Measurements from ENCODE around the gene KCNMA1. TPM values are rescaled to one million over a fixed set of nuclear protein-coding genes. Genes with fewer than 3 reads are reported as not detected.

Gene KCNMA1
- polyA plus RNA-seq, 1 donor from 2014 or later: 60.8 TPM

DNA sequence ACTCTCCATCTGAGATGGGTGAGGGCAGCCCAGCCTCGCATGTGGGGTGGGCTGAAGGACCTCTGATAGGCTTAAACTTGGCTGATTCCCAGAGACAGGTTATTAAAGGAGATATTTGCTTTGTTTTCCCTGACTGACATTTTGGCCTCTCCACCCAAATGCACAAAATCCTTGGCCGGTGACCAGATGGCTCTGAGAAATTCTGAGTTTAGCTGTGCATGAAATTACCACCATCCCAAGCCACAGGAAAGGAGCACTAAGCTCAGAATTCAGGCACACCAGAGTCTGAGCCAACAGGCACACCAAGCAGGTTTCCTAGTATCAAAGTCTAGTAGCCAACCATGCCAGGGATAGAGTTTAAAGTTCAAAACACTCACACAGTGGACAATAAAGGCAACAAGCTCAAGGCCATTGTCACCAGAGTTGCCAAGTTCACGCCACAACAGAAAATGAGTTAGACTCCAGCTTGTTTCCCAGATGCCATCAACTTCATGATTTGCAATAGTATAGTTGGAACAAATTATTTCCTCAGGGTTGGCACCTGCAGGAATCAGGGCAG lies 387.6 kb downstream of the KCNMA1 start:
- Histone ChIP-seq H3F3A (ENCODE audit: insufficient read depth, low read length, poor library complexity, severe bottlenecking) (peaks cover 6% of the 10 kb centered on the region), H3K27me3 (ENCODE audit: insufficient read depth, low read depth, low read length) (no peaks in the 10 kb centered on the region), H4K20me1 (ENCODE audit: insufficient read depth) (no peaks in the 10 kb centered on the region), H3K9me3 (ENCODE audit: low read length) (no peaks in the 10 kb centered on the region), H3K4me3 (ENCODE audit: low read length) (no peak overlapping the region), H3K9ac (ENCODE audit: low read length) (no peak overlapping the region), H3K79me2 (replicated peaks; ENCODE audit: insufficient read depth, low read length) (no peaks in the 10 kb centered on the region), H3K36me3 (ENCODE audit: insufficient read depth, low read length) (no peaks in the 10 kb centered on the region), H2AFZ (ENCODE audit: low read depth, low read length) (no peak overlapping the region), H3K4me2 (ENCODE audit: low read length) (no peak overlapping the region), H3K27ac (ENCODE audit: low read length) (no peak overlapping the region), H3K9me2 (ENCODE audit: insufficient read depth, low read length) (no peaks in the 10 kb centered on the region)
- TF ChIP-seq MXI1 (conservative IDR thresholded peaks at IDR 0.05; ENCODE audit: poor library complexity, severe bottlenecking) (no peak), SMC3 (conservative IDR thresholded peaks at IDR 0.05; ENCODE audit: poor library complexity) (no peak), TAF1 (IDR thresholded peaks at IDR 0.05; ENCODE audit: low read depth) (no peak), EZH2 (IDR thresholded peaks at IDR 0.05; ENCODE audit: borderline replicate concordance, insufficient read depth, low read length, poor library complexity, severe bottlenecking) (no peak), POLR2AphosphoS5 (IDR thresholded peaks at IDR 0.05) (no peak), RAD21 (conservative IDR thresholded peaks at IDR 0.05) (no peak), EP300 (conservative IDR thresholded peaks at IDR 0.05; ENCODE audit: poor library complexity, severe bottlenecking) (no peak)
- TF ChIP-seq, protein P1, sequence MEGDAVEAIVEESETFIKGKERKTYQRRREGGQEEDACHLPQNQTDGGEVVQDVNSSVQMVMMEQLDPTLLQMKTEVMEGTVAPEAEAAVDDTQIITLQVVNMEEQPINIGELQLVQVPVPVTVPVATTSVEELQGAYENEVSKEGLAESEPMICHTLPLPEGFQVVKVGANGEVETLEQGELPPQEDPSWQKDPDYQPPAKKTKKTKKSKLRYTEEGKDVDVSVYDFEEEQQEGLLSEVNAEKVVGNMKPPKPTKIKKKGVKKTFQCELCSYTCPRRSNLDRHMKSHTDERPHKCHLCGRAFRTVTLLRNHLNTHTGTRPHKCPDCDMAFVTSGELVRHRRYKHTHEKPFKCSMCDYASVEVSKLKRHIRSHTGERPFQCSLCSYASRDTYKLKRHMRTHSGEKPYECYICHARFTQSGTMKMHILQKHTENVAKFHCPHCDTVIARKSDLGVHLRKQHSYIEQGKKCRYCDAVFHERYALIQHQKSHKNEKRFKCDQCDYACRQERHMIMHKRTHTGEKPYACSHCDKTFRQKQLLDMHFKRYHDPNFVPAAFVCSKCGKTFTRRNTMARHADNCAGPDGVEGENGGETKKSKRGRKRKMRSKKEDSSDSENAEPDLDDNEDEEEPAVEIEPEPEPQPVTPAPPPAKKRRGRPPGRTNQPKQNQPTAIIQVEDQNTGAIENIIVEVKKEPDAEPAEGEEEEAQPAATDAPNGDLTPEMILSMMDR (IDR thresholded peaks at IDR 0.05; ENCODE audit: poor library complexity, severe bottlenecking): no peak
- TF ChIP-seq, protein P2, sequence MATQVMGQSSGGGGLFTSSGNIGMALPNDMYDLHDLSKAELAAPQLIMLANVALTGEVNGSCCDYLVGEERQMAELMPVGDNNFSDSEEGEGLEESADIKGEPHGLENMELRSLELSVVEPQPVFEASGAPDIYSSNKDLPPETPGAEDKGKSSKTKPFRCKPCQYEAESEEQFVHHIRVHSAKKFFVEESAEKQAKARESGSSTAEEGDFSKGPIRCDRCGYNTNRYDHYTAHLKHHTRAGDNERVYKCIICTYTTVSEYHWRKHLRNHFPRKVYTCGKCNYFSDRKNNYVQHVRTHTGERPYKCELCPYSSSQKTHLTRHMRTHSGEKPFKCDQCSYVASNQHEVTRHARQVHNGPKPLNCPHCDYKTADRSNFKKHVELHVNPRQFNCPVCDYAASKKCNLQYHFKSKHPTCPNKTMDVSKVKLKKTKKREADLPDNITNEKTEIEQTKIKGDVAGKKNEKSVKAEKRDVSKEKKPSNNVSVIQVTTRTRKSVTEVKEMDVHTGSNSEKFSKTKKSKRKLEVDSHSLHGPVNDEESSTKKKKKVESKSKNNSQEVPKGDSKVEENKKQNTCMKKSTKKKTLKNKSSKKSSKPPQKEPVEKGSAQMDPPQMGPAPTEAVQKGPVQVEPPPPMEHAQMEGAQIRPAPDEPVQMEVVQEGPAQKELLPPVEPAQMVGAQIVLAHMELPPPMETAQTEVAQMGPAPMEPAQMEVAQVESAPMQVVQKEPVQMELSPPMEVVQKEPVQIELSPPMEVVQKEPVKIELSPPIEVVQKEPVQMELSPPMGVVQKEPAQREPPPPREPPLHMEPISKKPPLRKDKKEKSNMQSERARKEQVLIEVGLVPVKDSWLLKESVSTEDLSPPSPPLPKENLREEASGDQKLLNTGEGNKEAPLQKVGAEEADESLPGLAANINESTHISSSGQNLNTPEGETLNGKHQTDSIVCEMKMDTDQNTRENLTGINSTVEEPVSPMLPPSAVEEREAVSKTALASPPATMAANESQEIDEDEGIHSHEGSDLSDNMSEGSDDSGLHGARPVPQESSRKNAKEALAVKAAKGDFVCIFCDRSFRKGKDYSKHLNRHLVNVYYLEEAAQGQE (IDR thresholded peaks at IDR 0.05; ENCODE audit: borderline replicate concordance): no peak

DNA sequence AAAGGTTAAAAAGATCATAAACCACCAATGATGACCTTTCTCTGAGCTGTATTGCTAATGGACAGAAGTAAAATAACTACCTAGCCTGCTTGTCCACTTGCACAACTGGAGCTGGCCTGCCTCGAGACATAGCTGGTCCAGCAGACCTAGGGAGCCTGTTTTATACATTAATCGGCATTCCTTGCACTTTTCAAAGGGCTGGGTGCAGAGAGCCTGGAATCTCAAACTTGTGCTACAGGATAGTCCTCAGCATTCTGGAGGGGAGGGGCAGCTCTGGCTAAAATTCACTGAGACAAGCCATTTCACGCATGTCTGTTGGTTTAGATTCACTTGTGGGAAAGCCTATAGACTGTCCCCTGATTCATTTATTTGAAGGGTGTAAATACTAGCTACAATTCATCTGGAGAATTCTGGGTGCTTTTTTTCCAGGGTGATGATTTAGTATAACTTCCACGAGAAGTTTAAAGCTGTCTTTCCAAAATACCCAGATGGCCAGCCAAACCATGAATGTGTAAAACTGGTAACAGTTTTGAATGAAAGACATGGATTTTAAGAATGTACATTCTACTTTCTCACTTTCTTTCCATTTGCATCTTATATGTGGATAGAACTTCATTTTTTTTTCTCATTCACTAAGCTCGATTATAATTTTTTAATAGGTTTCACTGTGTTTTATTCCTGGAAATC lies 389.4 kb downstream of the KCNMA1 start:
- no peak overlapping the region for H2AFZ ChIP-seq (ENCODE audit: low read depth, low read length)
- H3K79me2 ChIP-seq (replicated peaks; ENCODE audit: insufficient read depth, low read length): no peaks in the 10 kb centered on the region
- H3K9me2 ChIP-seq (ENCODE audit: insufficient read depth, low read length): no peaks in the 10 kb centered on the region
- H3K4me2 ChIP-seq (ENCODE audit: low read length): no peak overlapping the region
- no peaks in the 10 kb centered on the region for H4K20me1 ChIP-seq (ENCODE audit: insufficient read depth)
- no peaks in the 10 kb centered on the region for H3K9me3 ChIP-seq (ENCODE audit: low read length)
- H3K9ac ChIP-seq (ENCODE audit: low read length): no peak overlapping the region
- no peaks in the 10 kb centered on the region for H3K36me3 ChIP-seq (ENCODE audit: insufficient read depth, low read length)
- peaks cover 6% of the 10 kb centered on the region for H3F3A ChIP-seq (ENCODE audit: insufficient read depth, low read length, poor library complexity, severe bottlenecking)
- TF ChIP-seq, protein P1 (IDR thresholded peaks at IDR 0.05; ENCODE audit: poor library complexity, severe bottlenecking): no peak
- peak overlapping the region; percentile 74 for H3K27ac ChIP-seq (ENCODE audit: low read length)
- no peak overlapping the region for H3K4me3 ChIP-seq (ENCODE audit: low read length)
- H3K27me3 ChIP-seq (ENCODE audit: insufficient read depth, low read depth, low read length): no peaks in the 10 kb centered on the region

Data from neural cell (in vitro differentiated cells).